ENCODE results near the gene PTPRB.

The PTPRB gene

GRCh38 chr12:70619471-70620152 is 17.6 kb downstream of the PTPRB start:
- TF ChIP-seq CTCF (IDR thresholded peaks at IDR 0.05; ENCODE audit: low read depth, low read length): no peak
- peak; percentile 47 for DNase-seq (ENCODE audit: low read depth, low spot score)
- no peak overlapping the region for H3K4me3 ChIP-seq (ENCODE audit: low read depth, low read length)
- in situ Hi-C loops (cut with HindIII; ENCODE audit: low sequenced_read_pairs): no loop called here

GRCh38 chr12:70618371-70618770 is 18.9 kb downstream of the PTPRB start:
- H3K4me3 ChIP-seq (ENCODE audit: low read depth, low read length): no peak overlapping the region
- in situ Hi-C loops (cut with HindIII; ENCODE audit: low sequenced_read_pairs): no loop called here
- DNase-seq (ENCODE audit: low read depth, low spot score): no peak
- no peak for TF ChIP-seq CTCF (IDR thresholded peaks at IDR 0.05; ENCODE audit: low read depth, low read length)

- in situ Hi-C loops (cut with HindIII; ENCODE audit: low sequenced_read_pairs): no loop called here
- no peak for DNase-seq (ENCODE audit: low read depth, low spot score)
- no peak for TF ChIP-seq CTCF (IDR thresholded peaks at IDR 0.05; ENCODE audit: low read depth, low read length)
- no peak overlapping the region for H3K4me3 ChIP-seq (ENCODE audit: low read depth, low read length)
Observed at GRCh38 chr12:70617450-70617849, 19.8 kb downstream of the PTPRB start.

- no peak for TF ChIP-seq CTCF (IDR thresholded peaks at IDR 0.05; ENCODE audit: low read depth, low read length)
- in situ Hi-C loops (cut with HindIII; ENCODE audit: low sequenced_read_pairs): no loop called here
- no peak for DNase-seq (ENCODE audit: low read depth, low spot score)
- H3K4me3 ChIP-seq (ENCODE audit: low read depth, low read length): no peak overlapping the region
Observed at GRCh38 chr12:70615174-70615866, 21.9 kb downstream of the PTPRB start.

- no peak for TF ChIP-seq CTCF (IDR thresholded peaks at IDR 0.05; ENCODE audit: low read depth, low read length)
- in situ Hi-C loops (cut with HindIII; ENCODE audit: low sequenced_read_pairs): no loop called here
- no peak for DNase-seq (ENCODE audit: low read depth, low spot score)
- peak overlapping the region; percentile 47 for H3K4me3 ChIP-seq (ENCODE audit: low read depth, low read length)
Observed at GRCh38 chr12:70609739-70610491, 27.3 kb downstream of the PTPRB start.

GRCh38 chr12:70609203-70609602 is 28.0 kb downstream of the PTPRB start:
- no peak for TF ChIP-seq CTCF (IDR thresholded peaks at IDR 0.05; ENCODE audit: low read depth, low read length)
- no peak for DNase-seq (ENCODE audit: low read depth, low spot score)
- in situ Hi-C loops (cut with HindIII; ENCODE audit: low sequenced_read_pairs): no loop called here
- peak overlapping the region; percentile 47 for H3K4me3 ChIP-seq (ENCODE audit: low read depth, low read length)

All from astrocyte of the spinal cord (primary cell).